RWPE1 (cell line): ENCODE measurements around the gene SETBP1.

Experiments
- CTCF ChIA-PET: fragments of 350-600 bp; sonication (Branson Sonifier 250); formaldehyde crosslinking; extraction: SDS; loops from one replicate; lab custom pipeline; 2021; lab: Yijun Ruan, JAX
- POLR2A ChIA-PET: fragments of 400-600 bp; formaldehyde crosslinking; extraction: SDS; loops from one replicate; lab custom pipeline; 2020; ENCODE audit warnings: antibody characterized with exemption; ENCODE audit not compliant: low non-redundant PET; lab: Yijun Ruan, JAX
- DNase-seq: peaks from one replicate; pipeline ENCODE4 v3.0.0; 2012; ENCODE audit warnings: low spot score
- H3K27ac ChIP-seq: fragments of 450-650 bp; 2 replicates; pipeline ENCODE4 v1.5.1; 2017
- TF ChIP-seq, protein P1 (sequence below): fragments of 450-650 bp; conservative IDR thresholded peaks from 2 replicates; pipeline ENCODE4 v1.5.1; 2017; ENCODE audit warnings: low read depth, mild to moderate bottlenecking

The SETBP1 gene

GRCh38 chr18:44805176-44805575 is 124.5 kb downstream of the SETBP1 start:
- TF ChIP-seq, protein P1, sequence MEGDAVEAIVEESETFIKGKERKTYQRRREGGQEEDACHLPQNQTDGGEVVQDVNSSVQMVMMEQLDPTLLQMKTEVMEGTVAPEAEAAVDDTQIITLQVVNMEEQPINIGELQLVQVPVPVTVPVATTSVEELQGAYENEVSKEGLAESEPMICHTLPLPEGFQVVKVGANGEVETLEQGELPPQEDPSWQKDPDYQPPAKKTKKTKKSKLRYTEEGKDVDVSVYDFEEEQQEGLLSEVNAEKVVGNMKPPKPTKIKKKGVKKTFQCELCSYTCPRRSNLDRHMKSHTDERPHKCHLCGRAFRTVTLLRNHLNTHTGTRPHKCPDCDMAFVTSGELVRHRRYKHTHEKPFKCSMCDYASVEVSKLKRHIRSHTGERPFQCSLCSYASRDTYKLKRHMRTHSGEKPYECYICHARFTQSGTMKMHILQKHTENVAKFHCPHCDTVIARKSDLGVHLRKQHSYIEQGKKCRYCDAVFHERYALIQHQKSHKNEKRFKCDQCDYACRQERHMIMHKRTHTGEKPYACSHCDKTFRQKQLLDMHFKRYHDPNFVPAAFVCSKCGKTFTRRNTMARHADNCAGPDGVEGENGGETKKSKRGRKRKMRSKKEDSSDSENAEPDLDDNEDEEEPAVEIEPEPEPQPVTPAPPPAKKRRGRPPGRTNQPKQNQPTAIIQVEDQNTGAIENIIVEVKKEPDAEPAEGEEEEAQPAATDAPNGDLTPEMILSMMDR = no peak

GRCh38 chr18:44805643-44806042 is 125.0 kb downstream of the SETBP1 start:
- DNase-seq = no peak
- no peak overlapping the region for H3K27ac ChIP-seq
- ChIA-PET POLR2A (no interaction called here), CTCF (no interaction called here)
- TF ChIP-seq, protein P1 = no peak

More at GRCh38 chr18:44805176-44805575, 124.5 kb downstream of the SETBP1 start:
- ChIA-PET POLR2A (no interaction called here), CTCF (no interaction called here)
- DNase-seq = no peak
- no peak overlapping the region for H3K27ac ChIP-seq

- POLR2A ChIA-PET = no interaction called here
- CTCF ChIA-PET = interaction anchor here (0.7 kb wide), 1 partner anchor 626 kb away, joined by 3 read pairs; no protein-coding TSS in a partner anchor
- TF ChIP-seq, protein P1 = no peak
- no peak overlapping the region for H3K27ac ChIP-seq
- DNase-seq = no peak
Observed at GRCh38 chr18:44807766-44808165, 127.1 kb downstream of the SETBP1 start.

GRCh38 chr18:44811572-44812125 is 131.0 kb downstream of the SETBP1 start:
- TF ChIP-seq, protein P1 = no peak
- CTCF ChIA-PET = no interaction called here
- no peak overlapping the region for H3K27ac ChIP-seq
- POLR2A ChIA-PET = no interaction called here
- no peak for DNase-seq

DNA sequence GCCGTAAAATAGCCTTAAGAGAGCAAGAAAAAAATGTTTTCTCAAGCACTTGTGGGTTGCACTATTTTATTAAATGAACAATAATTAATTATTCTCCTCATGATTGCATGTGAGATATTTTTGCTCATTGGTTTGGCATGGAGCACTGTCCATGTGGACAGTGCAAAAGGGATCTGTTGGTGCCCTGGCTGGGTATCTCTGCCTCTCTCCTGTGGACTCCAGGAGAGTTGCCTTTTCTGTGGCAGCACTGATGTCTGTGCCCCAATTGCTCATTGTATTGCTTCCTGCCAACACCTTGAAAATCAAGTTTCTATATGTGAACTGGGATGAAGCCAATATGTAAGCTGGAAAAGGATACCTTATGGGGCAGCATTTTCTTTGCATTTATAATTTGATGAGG is 131.7 kb downstream of the SETBP1 start:
- TF ChIP-seq, protein P1 = no peak
- ChIA-PET POLR2A (no interaction called here), CTCF (no interaction called here)
- no peak overlapping the region for H3K27ac ChIP-seq
- DNase-seq = no peak

GRCh38 chr18:44813586-44813985 is 132.9 kb downstream of the SETBP1 start:
- POLR2A ChIA-PET = no interaction called here
- TF ChIP-seq, protein P1 = no peak
- CTCF ChIA-PET = no interaction called here
- DNase-seq = no peak
- no peak overlapping the region for H3K27ac ChIP-seq
